GM12878 (cell line): ENCODE data around the gene TRMT10C. TPM values are rescaled to one million over a fixed set of nuclear protein-coding genes. Genes with fewer than 3 reads are reported as not detected.

Experiments used
- ATAC-seq: fragments of 200-7000 bp; cut with Tn5 transposase; 3 replicates; pipeline ENCODE4 v1.9.1; 2020; ENCODE audit warnings: mild to moderate bottlenecking, moderate library complexity
- BruUV-seq: library from RNA; stranded (reverse); fragments of 400-500 nt; replicated peaks from 2 replicates; lab custom pipeline; 2021; lab: Mats Ljungman, UMichigan
- CTCF ChIA-PET: fragments of 300-600 bp; sonication (Branson Sonifier 250); formaldehyde crosslinking; extraction: SDS; loops from one replicate; lab custom pipeline; 2021; ENCODE audit warnings: inconsistent platforms; lab: Yijun Ruan, JAX
- POLR2A ChIA-PET: fragments of 350-600 bp; formaldehyde crosslinking; extraction: SDS; loops from one replicate; lab custom pipeline; 2021; ENCODE audit warnings: inconsistent platforms; lab: Charles Lee
- RAD21 ChIA-PET: fragments of 300-600 bp; sonication (Branson Sonifier 250); formaldehyde crosslinking; loops from one replicate; lab custom pipeline; 2023; ENCODE audit warnings: antibody characterized with exemption; ENCODE audit not compliant: unreplicated experiment; lab: Charles Lee
- SMC1A ChIA-PET: fragments of 300-600 bp; sonication (Branson Sonifier 250); formaldehyde crosslinking; loops from one replicate; lab custom pipeline; 2023; ENCODE audit not compliant: unreplicated experiment, uncharacterized antibody; lab: Charles Lee
- DNase-seq: peaks from one replicate; pipeline ENCODE4 v3.0.0-alpha.2; 2011; ENCODE audit warnings: low read depth, low spot score
- FAIRE-seq: peaks from 3 replicates; lab custom pipeline; 2011; peaks lifted over from hg19 to GRCh38; lab: Jason Lieb, UNC
- H2AFZ ChIP-seq: 2 replicates; pipeline ENCODE4 v1.6.0; 2011; ENCODE audit warnings: low read depth, low read length, control low read depth; ENCODE audit not compliant: control insufficient read depth
- H3K27ac ChIP-seq: 2 replicates; pipeline ENCODE4 v1.5.1; 2011; ENCODE audit warnings: control low read depth; ENCODE audit not compliant: control insufficient read depth, insufficient read depth
- H3K27me3 ChIP-seq, 2 experiments: replicated peaks in 1 of 2; 2 replicates each; pipeline versions ENCODE4 v1.6.0 to v1.6.1; 2011; ENCODE audit warnings: low read length in 1 of 2; ENCODE audit not compliant: control insufficient read depth in 2 of 2, insufficient read depth in 2 of 2
- H3K36me3 ChIP-seq, 2 experiments: 2 replicates each; pipeline ENCODE4 v1.5.1; 2011; ENCODE audit warnings: low read length in 1 of 2; ENCODE audit not compliant: control insufficient read depth in 2 of 2, insufficient read depth in 2 of 2
- H3K4me1 ChIP-seq: 2 replicates; pipeline ENCODE4 v1.6.1; 2011; ENCODE audit warnings: mild to moderate bottlenecking, low read length, moderate library complexity, mixed read lengths; ENCODE audit not compliant: control insufficient read depth, insufficient read depth
- H3K4me2 ChIP-seq: 2 replicates; pipeline ENCODE4 v1.6.0; 2011; ENCODE audit warnings: control low read depth; ENCODE audit not compliant: control insufficient read depth, insufficient read depth
- H3K4me3 ChIP-seq: fragments of 200-600 bp; sonication (generic); 2 replicates; pipeline ENCODE4 v1.5.1; 2016
- H3K79me2 ChIP-seq: 2 replicates; pipeline ENCODE4 v1.6.0; 2011; ENCODE audit warnings: low read length; ENCODE audit not compliant: control insufficient read depth, insufficient read depth
- H3K9ac ChIP-seq: 2 replicates; pipeline ENCODE4 v1.8.0; 2011; ENCODE audit warnings: low read length, control low read depth, mixed read lengths; ENCODE audit not compliant: control insufficient read depth, insufficient read depth
- H3K9me3 ChIP-seq: replicated peaks from 3 replicates; pipeline ENCODE4 v1.5.1; 2011; ENCODE audit warnings: mild to moderate bottlenecking, low read length; ENCODE audit not compliant: control insufficient read depth, insufficient read depth
- H4K20me1 ChIP-seq: 2 replicates; pipeline ENCODE4 v1.6.0; 2011; ENCODE audit not compliant: control insufficient read depth, insufficient read depth
- GABPA ChIP-seq: IDR thresholded peaks from 2 replicates; pipeline ENCODE4 v1.6.1; 2014; ENCODE audit warnings: antibody characterized with exemption, low read depth, mild to moderate bottlenecking, inconsistent platforms
- HCFC1 ChIP-seq: fragments of 150-350 bp; IDR thresholded peaks from 2 replicates; pipeline ENCODE4 v1.6.1; 2014; ENCODE audit warnings: low read length
- IKZF2 ChIP-seq, 2 experiments: fragments of 450-650 bp; IDR thresholded peaks; 2 replicates each; pipeline ENCODE4 v1.6.1; 2017; ENCODE audit warnings: mild to moderate bottlenecking in 2 of 2, moderate library complexity in 2 of 2
- KAT2A ChIP-seq: conservative IDR thresholded peaks from 2 replicates; pipeline ENCODE4 v1.6.1; 2011; ENCODE audit warnings: low read depth, low read length; ENCODE audit not compliant: control insufficient read depth
- MTA2 ChIP-seq: fragments of 450-650 bp; IDR thresholded peaks from 2 replicates; pipeline ENCODE4 v1.6.1; 2016; ENCODE audit warnings: low read depth, mild to moderate bottlenecking, moderate library complexity
- NR2C1 ChIP-seq: fragments of 450-650 bp; IDR thresholded peaks from 2 replicates; pipeline ENCODE4 v1.6.1; 2017; ENCODE audit warnings: antibody characterized with exemption, mild to moderate bottlenecking, moderate library complexity
- PAX5 ChIP-seq: IDR thresholded peaks from 2 replicates; pipeline ENCODE4 v1.6.1; 2011; ENCODE audit warnings: low read depth, low read length, borderline replicate concordance
- RCOR1 ChIP-seq: conservative IDR thresholded peaks from 2 replicates; pipeline ENCODE4 v1.6.1; 2012; ENCODE audit warnings: low read depth, low read length, improper control_type of control experiment
- RELB ChIP-seq: fragments of 450-650 bp; IDR thresholded peaks from 2 replicates; pipeline ENCODE4 v1.6.1; 2017; ENCODE audit warnings: low read depth, mild to moderate bottlenecking, moderate library complexity
- SREBF2 ChIP-seq: IDR thresholded peaks from 2 replicates; pipeline ENCODE4 v1.6.1; 2012; ENCODE audit warnings: mild to moderate bottlenecking, low read length
- STAT1 ChIP-seq: fragments of 450-650 bp; conservative IDR thresholded peaks from 2 replicates; pipeline ENCODE4 v1.6.1; 2014; ENCODE audit warnings: antibody characterized with exemption, mild to moderate bottlenecking
- SUPT20H ChIP-seq: IDR thresholded peaks from 2 replicates; pipeline ENCODE4 v1.6.1; 2011; ENCODE audit warnings: low read depth, mild to moderate bottlenecking, low read length, moderate library complexity, borderline replicate concordance; ENCODE audit not compliant: control insufficient read depth
- TAF1 ChIP-seq: IDR thresholded peaks from 2 replicates; pipeline ENCODE4 v1.6.1; 2011; ENCODE audit warnings: mild to moderate bottlenecking, low read depth, low read length, borderline replicate concordance
- TBL1XR1 ChIP-seq: IDR thresholded peaks from 2 replicates; pipeline ENCODE4 v1.6.1; 2012; ENCODE audit warnings: low read depth, low read length, improper control_type of control experiment
- TCF12 ChIP-seq: IDR thresholded peaks from 2 replicates; pipeline ENCODE4 v1.6.1; 2011; ENCODE audit warnings: low read depth, mild to moderate bottlenecking, low read length
- USF1 ChIP-seq: IDR thresholded peaks from 2 replicates; pipeline ENCODE4 v1.6.1; 2011; ENCODE audit warnings: borderline replicate concordance, low read depth, mild to moderate bottlenecking, moderate library complexity, mixed read lengths, low read length; ENCODE audit not compliant: insufficient read depth; ENCODE audit errors: extremely low read length
- YY1 ChIP-seq: IDR thresholded peaks from 2 replicates; pipeline ENCODE4 v1.6.1; 2011; ENCODE audit warnings: low read depth, mild to moderate bottlenecking, low read length
- ZNF217 ChIP-seq: fragments of 450-650 bp; IDR thresholded peaks from 2 replicates; pipeline ENCODE4 v1.6.1; 2017; ENCODE audit warnings: antibody characterized with exemption, mild to moderate bottlenecking
- WGBS: methylation state at CpG from one replicate; pipeline ENCODE4 v1.1.6; 2016; ENCODE audit warnings: low lambda C conversion rate; ENCODE audit not compliant: insufficient replicate concordance, insufficient coverage; ENCODE audit errors: missing lambda C conversion rate; 5-methylcytosine and 5-hydroxymethylcytosine counted together
- in situ Hi-C: fragments of 300-500 bp; cut with MboI; formaldehyde crosslinking; loops from 9 replicates; pipeline ENCODE4 v1.14.3; 2018; ENCODE audit warnings: mixed read lengths
- intact Hi-C: fragments of 100-400 bp; cut with micrococcal nuclease; formaldehyde crosslinking; loops from one replicate; pipeline ENCODE4 v1.14.2; 2022; ENCODE audit not compliant: unreplicated experiment
- polyA plus RNA-seq, 11 experiments: library from polyadenylated mRNA; depleted of rRNA in 4 of 11; unstranded in 6 of 11; stranded (reverse) in 5 of 11; fragments of >200 nt; fragmentation: Nextera tagmentation in 4 of 11; fragmentation: Illumina TruSeq in 1 of 11; extraction: Ambion mirVana in 4 of 11; extraction: Trizol in 1 of 11; gene quantifications; 1 replicate in 1 of 11; 2 replicates in 10 of 11; pipeline versions ENCODE4 v1.2.1 to v1.2.3, GENCODE V29; 2011 to 2016; ENCODE audit warnings: inconsistent platforms in 2 of 11, missing spikeins in 2 of 11, low read depth in 1 of 11
- total RNA-seq, 4 experiments: library from RNA; depleted of rRNA in 3 of 4; stranded (reverse); fragments of >200 nt in 3 of 4; fragmentation: Illumina TruSeq in 1 of 4; extraction: Trizol in 1 of 4; gene quantifications; 2 replicates each; pipeline versions ENCODE4 v1.2.1 to v1.2.3, GENCODE V29; 2013 to 2021

The TRMT10C gene
- total and polyA plus RNA-seq, 10 of the 15 experiments (the other 5 are each of a cell fraction or from before 2014, with no cell fraction given) = 33.0 to 82.1 (median 47.1) TPM

GRCh38 chr3:101512646-101513418, 48.8 kb upstream of the TRMT10C start, which contains the start of gene SENP7:
SENP7 (minus strand) TSS chr3:101513212; CDS start chr3:101513130, 82 bp downstream.
- H3K36me3 ChIP-seq = no peaks in the 10 kb centered on the region
- peak within 1 kb of the TSS; percentile 97 for H3K4me3 ChIP-seq
- BruUV-seq = TSS peak; percentile 67
- peak; percentile 79 for ATAC-seq
- ChIA-PET SMC1A (interaction anchor here (0.6 to 1.2 kb wide), 5 partner anchors 10 to 317 kb away, joined by 3 read pairs; partner anchors contain the start of gene TRMT10C), POLR2A (interaction anchor here (0.6 to 1.2 kb wide), 6 partner anchors 12 to 1465 kb away, joined by 3 to 11 read pairs (median 4); partner anchors contain the start of gene TRMT10C), CTCF (interaction anchor here (0.6 to 1.1 kb wide), 6 partner anchors 8 to 695 kb away, joined by 3 to 4 read pairs (median 3); partner anchors contain the start of gene PCNP), RAD21 (interaction anchor here (0.6 kb wide), 1 partner anchor 473 kb away, joined by 3 read pairs; no protein-coding TSS in a partner anchor)
- no peaks in the 10 kb centered on the region for H4K20me1 ChIP-seq
- H3K4me1 ChIP-seq = no peaks in the 10 kb centered on the region
- peak; percentile 95 for FAIRE-seq
- H2AFZ ChIP-seq = peak within 1 kb of the TSS; percentile 96
- peak; percentile 48 for DNase-seq
- H3K9ac ChIP-seq = peak within 1 kb of the TSS; percentile 91
- H3K4me2 ChIP-seq = peak within 1 kb of the TSS; percentile 75
- H3K27me3 ChIP-seq = no peaks in the 10 kb centered on the region
- under 1% methylated on average over 46 of the region's 54 CpGs for WGBS
- intact Hi-C loops (loop anchor here (1.0 to 2.0 kb wide), 2 partner anchors 61 to 164 kb away; partner anchors contain the start of genes PCNP and ZBTB11), in situ Hi-C loops (no loop called here)
- H3K27ac ChIP-seq = peak within 1 kb of the TSS; percentile 97
- peaks cover 5% of the 10 kb centered on the region; the same call in 1 of the 2 replicates for H3K79me2 ChIP-seq
- H3K9me3 ChIP-seq = no peaks in the 10 kb centered on the region
- TF ChIP-seq YY1 (peak; percentile 87), SUPT20H (no peak), PAX5 (0 out of 2 replicates have a peak, but pooled peaks have one; percentile 14), GABPA (peak; percentile 90), IKZF2 (IDR thresholded peaks at IDR 0.05) (peak; percentile 77 to 87), USF1 (no peak), TAF1 (peak; percentile 4; the same call in 1 of the 2 replicates), RCOR1 (0 out of 2 replicates have a peak, but pooled peaks have one; percentile 31), ZNF217 (no peak), NR2C1 (peak; percentile 79), HCFC1 (peak; percentile 36; the same call in 1 of the 2 replicates), SREBF2 (peak; percentile 54; the same call in 1 of the 2 replicates), TCF12 (0 out of 2 replicates have a peak, but pooled peaks have one; percentile 9), MTA2 (0 out of 2 replicates have a peak, but pooled peaks have one; percentile 27), RELB (peak; percentile 81; the same call in 1 of the 2 replicates), STAT1 (no peak), KAT2A (no peak), TBL1XR1 (peak; percentile 30; the same call in 1 of the 2 replicates)
